T-helper 22 cell (primary cell): Measurements from ENCODE around the gene SCML2.
"Not testable (repeated sequence)": the region's sequence is repeated elsewhere in the genome, so short reads cannot be mapped to it uniquely, and the experiment has no call there.

Experiments used
- DNase-seq: peaks from one replicate; pipeline ENCODE4 v3.0.0-alpha.2; 2020; ENCODE audit warnings: low read depth

SCML2 gene

DNA sequence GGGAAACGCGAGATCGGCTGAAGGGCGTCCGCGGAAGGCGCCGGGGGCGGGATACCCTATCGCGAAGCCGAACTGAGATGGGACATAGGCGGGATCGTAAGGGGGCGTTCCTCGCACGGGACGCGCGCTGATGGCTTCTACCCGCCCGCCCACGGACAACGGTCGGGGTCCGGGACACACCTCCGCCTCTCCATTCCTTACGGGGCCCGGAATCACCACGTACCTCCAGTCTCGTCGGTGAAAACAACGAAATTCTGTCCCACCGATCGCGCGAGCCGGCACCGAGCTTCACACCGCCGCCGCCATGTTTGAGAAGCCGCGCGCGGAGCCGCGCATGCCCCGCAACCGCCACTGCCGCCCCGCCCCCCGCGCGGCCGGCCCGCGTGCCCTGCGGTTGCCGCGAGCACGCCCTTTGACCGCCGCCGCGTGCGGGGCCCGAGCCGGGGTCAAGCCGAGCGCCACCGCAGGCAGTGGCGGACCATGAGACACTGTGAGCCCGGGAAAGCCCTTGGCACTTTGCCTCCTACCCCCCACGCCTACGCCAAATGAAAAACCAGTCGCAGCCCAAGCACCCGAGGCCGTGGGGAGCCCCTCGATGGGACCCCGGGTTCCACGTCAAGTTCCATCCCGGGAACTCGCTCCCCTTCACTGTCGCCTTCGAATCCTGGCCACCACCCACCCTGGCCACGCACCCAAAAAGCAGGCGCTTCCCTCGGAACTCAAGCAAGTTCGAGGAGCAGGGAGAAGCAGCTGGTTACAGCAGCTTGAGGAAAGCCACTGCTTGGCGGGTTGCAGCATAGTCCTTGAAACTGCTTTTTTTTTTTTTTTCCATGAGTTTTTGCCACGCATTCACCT is at the start of gene SCML2:
SCML2 (minus strand) TSS at position 320 of the 855 bp plus-strand sequence. CDS start 20,617 bp downstream, outside the sequence.
- DNase-seq = no peak

- DNase-seq = no peak
These were observed 47.3 kb upstream of the SCML2 start for GRCh38 chrX:18401848-18402213.

DNA sequence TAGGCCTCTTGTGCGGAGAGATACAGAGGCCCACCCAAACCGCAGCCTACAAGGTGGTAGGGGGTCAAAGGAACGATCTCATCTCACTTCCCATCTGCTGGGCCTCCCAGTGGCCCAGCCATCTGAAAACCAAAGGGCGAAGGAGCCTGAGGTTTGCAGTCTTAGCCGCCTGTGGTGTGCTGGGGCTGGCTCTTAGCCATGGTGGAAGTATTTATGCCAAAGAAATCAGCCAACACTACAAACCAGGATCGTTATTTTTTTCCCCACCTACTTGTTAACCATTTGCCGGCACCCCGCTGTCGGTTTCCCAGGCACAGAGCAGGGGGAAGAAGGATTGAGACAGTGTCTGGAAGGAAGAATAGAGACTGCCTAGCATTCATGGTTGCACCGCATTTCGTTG is 40.0 kb upstream of the SCML2 start:
- DNase-seq = no peak

DNA sequence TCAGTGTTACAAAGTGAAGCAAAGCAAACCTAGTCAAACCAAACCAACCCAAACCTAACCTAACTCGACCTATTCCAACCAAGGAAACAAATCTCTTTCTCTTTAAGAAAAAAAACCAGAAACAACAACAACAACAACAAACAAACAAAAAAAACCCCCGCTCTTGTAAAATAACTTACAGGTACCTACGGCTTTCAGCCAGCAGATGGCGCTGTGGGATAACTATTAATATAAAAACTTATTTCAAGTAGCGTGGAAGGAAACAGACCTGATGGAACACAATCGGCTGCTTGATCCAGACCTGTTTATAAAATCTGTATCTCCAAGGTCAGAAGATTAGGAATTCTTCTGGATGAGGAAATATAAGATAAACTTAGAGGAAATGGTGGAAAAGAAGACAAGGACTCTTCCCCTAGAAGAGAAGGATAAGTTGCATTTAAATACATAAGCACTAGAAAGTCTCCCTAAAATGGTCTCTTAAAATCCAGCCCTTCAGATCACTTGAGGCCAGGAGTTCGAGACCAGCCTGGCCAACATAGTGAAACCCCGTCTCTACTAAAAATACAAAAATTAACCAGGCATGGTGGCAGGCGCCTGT is 36.6 kb upstream of the SCML2 start:
- peak; percentile 20 for DNase-seq

- DNase-seq = no peak
These were observed 35.5 kb upstream of the SCML2 start for GRCh38 chrX:18389966-18390365.

GRCh38 chrX:18377796-18378195 is 23.3 kb upstream of the SCML2 start:
- no peak for DNase-seq

- DNase-seq = not testable (repeated sequence)
These were observed 20.8 kb upstream of the SCML2 start for GRCh38 chrX:18375131-18375805.

DNA sequence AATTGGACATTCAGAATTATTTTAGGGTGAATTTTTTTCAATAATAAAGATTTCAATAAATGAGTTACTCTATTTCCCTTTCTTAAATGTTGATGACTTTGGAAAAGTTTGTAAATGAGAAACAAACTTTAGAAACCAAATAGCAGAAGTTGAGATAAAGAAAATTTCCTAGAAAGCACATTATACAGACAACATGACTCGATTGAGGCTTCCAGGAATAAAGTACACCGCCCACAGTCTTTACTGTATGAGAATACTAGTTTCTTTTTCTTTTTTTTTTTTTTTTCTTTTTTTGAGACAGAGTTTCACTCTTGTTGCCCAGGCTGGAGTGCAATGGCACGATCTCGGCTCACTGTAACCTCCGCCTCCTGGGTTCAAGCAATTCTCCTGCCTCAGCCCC is 14.6 kb upstream of the SCML2 start:
- DNase-seq = not testable (repeated sequence)

- DNase-seq = no peak
These were observed 13.9 kb upstream of the SCML2 start for GRCh38 chrX:18368402-18368801.

GRCh38 chrX:18360867-18361266 is 6.4 kb upstream of the SCML2 start:
- DNase-seq = no peak

- DNase-seq = no peak
These were observed 538 bp downstream of the SCML2 start for GRCh38 chrX:18353931-18354368.

DNA sequence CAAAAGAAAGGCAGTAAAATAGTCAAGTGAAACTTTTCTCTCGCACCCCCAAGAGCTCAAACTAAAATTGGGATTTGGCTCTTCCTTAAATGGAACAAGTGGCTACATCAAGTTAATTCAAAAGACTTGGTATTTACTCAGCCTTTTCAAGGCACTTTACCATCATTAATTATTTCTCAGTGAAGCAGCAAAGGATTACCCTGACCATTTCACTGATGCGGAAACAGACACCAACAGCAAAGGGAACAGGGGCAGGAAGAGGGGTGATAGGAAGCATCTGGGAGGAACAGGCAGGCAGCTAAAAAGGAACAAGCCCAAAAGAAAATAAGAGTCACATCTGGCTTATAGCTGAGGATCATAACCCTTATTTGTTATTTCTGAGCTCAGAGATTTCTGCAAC is 2.7 kb downstream of the SCML2 start:
- no peak for DNase-seq

GRCh38 chrX:18348047-18348446 is 6.4 kb downstream of the SCML2 start:
- no peak for DNase-seq

DNA sequence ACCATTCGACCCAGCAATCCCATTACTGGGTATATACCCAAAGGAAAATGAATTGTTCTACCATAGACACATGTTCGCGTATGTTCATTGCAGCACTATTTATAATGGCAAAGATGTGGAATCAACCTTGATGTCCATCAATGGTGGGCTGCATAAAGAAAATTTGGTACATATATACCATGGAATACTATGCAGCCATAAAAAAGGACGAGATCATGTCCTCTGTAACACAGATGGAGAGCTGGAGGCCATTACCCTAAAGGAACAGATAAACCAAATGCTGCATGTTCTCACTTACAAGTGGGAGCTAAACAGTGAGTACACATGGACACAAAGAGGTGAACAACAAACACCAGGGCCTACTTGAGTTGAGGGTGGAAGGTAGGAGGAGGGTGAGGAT is 45.1 kb downstream of the SCML2 start:
- no peak for DNase-seq

DNA sequence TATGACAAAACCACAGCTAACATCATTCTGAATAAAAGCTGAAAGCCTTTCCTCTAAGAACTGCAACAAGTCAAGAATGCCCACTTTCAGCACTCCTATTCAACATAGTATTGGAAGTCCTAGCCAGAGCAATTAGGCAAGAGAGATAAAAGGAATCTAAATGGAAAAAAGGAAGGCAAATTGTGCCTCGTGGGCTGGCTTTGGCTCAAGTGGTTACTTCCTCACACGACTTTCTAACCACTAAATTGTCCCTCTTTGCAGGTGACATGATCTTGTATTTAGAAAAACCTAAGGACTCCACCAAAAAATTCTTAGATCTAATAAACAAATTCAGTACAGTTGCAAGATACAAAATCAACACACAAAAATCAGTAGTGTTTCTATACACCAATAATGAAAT is 57.2 kb downstream of the SCML2 start:
- no peak for DNase-seq

DNA sequence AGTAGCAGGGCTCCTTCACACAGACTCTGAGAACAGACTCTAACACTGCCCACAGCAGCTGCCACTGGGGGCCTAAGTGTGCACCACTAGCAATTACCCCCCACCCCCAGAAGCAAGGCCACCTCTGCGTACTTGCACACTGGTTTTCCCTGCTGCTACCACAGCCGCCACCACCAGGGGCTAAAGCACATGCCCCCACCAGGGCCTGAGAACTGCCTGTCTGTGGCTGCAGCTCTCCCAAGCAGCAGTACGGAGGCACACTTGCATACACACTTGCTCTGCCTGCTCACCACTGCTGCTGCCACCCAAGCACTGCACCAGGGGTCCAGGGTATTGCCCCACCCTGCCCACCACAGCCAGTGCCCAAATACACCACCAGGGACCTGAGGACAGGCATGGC is 59.6 kb downstream of the SCML2 start:
- DNase-seq = no peak

DNA sequence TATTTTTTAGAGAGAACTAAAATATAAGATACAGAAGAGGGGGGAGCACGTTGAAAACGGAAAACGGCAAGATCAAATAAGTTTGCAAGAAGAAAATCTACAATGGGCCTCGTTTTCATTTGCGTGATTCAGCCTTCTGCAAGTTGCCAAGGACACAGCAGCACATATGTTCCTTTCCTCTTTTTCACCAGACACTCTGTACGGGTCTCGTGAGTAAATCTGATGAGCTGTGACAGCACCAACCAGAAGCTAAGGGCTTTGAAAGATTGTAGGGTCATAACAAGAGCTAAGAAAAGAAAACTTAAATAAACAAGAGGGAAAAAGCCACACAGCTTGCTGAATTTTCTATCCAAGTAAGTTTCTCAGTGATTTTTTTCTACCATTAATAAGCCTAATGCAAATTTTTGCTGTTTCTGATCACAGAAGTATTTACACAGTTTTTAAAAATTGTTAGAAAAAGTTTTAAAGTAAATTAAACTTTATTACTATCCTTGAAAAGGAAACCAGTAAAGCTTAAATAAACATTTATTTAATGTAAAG is 63.4 kb downstream of the SCML2 start:
- DNase-seq = no peak

GRCh38 chrX:18290200-18290599 is 64.3 kb downstream of the SCML2 start:
- DNase-seq = no peak

GRCh38 chrX:18288716-18289115 is 65.8 kb downstream of the SCML2 start:
- no peak for DNase-seq

GRCh38 chrX:18286322-18286831 is 68.1 kb downstream of the SCML2 start:
- DNase-seq = no peak

- DNase-seq = no peak
These were observed 76.0 kb downstream of the SCML2 start for GRCh38 chrX:18278449-18278848.

GRCh38 chrX:18272222-18272621 is 82.3 kb downstream of the SCML2 start:
- no peak for DNase-seq

GRCh38 chrX:18271725-18272124 is 82.8 kb downstream of the SCML2 start:
- DNase-seq = no peak
